ENCODE measurements around the gene DNAJC18.

The DNAJC18 gene

GRCh38 chr5:139382807-139383206, 56.5 kb downstream of the DNAJC18 start:
- H3K4me3 ChIP-seq (ENCODE audit: low read depth, low read length) = no peak overlapping the region

GRCh38 chr5:139381837-139382761, 57.2 kb downstream of the DNAJC18 start:
- no peak for TF ChIP-seq CTCF (IDR thresholded peaks at IDR 0.05; ENCODE audit: low read depth, low read length)
- no peak overlapping the region for H3K4me3 ChIP-seq (ENCODE audit: low read depth, low read length)

More at GRCh38 chr5:139382807-139383206, 56.5 kb downstream of the DNAJC18 start:
- TF ChIP-seq CTCF (IDR thresholded peaks at IDR 0.05; ENCODE audit: low read depth, low read length) = no peak

- H3K4me3 ChIP-seq (ENCODE audit: low read depth, low read length) = no peak overlapping the region
- TF ChIP-seq CTCF (IDR thresholded peaks at IDR 0.05; ENCODE audit: low read depth, low read length) = no peak
Measured at GRCh38 chr5:139379626-139380449, 59.5 kb downstream of the DNAJC18 start.

- TF ChIP-seq CTCF (IDR thresholded peaks at IDR 0.05; ENCODE audit: low read depth, low read length) = no peak
- no peak overlapping the region for H3K4me3 ChIP-seq (ENCODE audit: low read depth, low read length)
Measured at GRCh38 chr5:139378941-139379361, 60.4 kb downstream of the DNAJC18 start.

GRCh38 chr5:139378101-139378825, 61.1 kb downstream of the DNAJC18 start:
- H3K4me3 ChIP-seq (ENCODE audit: low read depth, low read length) = no peak overlapping the region
- TF ChIP-seq CTCF (IDR thresholded peaks at IDR 0.05; ENCODE audit: low read depth, low read length) = no peak

- H3K4me3 ChIP-seq (ENCODE audit: low read depth, low read length) = no peak overlapping the region
- no peak for TF ChIP-seq CTCF (IDR thresholded peaks at IDR 0.05; ENCODE audit: low read depth, low read length)
Measured at GRCh38 chr5:139377226-139377625, 62.1 kb downstream of the DNAJC18 start.

Measured in WI38 (cell line).